SK-N-SH treated with all-trans-retinoic acid at 6 μM for 48 hours (cell line): ENCODE results near the gene RNF25.

Source experiments
- TCF4 ChIP-seq: fragments of 250-450 bp; sonication (Bioruptor Pico); IDR thresholded peaks from 2 replicates; pipeline ENCODE4 v1.8.0; 2021; ENCODE audit warnings: mild to moderate bottlenecking, moderate library complexity, borderline replicate concordance
- ZNF70 ChIP-seq: fragments of 450-650 bp; formaldehyde crosslinking; IDR thresholded peaks from 2 replicates; pipeline ENCODE4 v1.5.0; 2020; ENCODE audit warnings: mild to moderate bottlenecking, moderate library complexity
- TF ChIP-seq, protein P1 (sequence below): fragments of 250-450 bp; sonication (Bioruptor Pico); IDR thresholded peaks from 2 replicates; pipeline ENCODE4 v1.8.0; 2021; ENCODE audit warnings: low read depth, mild to moderate bottlenecking, moderate library complexity, borderline replicate concordance

DNA sequence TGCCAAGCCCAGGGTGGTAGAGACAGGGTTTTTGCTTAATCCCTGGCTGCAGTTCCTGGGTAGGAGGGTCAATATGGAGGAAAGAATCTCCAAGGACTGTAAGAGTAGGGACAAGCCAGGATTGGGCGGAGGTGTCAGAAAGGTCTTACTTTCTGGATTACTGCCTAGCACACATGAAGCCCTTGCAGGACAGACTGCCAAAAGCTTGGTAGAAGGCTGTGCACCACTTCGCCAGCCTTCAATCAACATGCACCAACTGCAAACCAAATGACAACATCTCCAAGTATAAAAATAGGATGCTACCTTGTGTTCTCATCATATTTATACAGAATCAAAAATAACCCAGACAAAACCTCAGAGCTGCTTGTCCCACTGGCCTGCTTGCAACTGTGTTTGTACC lies 16.1 kb downstream of the RNF25 start:
- no peak for TF ChIP-seq TCF4 (CRISPR knock-in tag)
- no peak for TF ChIP-seq ZNF70
- TF ChIP-seq, protein P1, sequence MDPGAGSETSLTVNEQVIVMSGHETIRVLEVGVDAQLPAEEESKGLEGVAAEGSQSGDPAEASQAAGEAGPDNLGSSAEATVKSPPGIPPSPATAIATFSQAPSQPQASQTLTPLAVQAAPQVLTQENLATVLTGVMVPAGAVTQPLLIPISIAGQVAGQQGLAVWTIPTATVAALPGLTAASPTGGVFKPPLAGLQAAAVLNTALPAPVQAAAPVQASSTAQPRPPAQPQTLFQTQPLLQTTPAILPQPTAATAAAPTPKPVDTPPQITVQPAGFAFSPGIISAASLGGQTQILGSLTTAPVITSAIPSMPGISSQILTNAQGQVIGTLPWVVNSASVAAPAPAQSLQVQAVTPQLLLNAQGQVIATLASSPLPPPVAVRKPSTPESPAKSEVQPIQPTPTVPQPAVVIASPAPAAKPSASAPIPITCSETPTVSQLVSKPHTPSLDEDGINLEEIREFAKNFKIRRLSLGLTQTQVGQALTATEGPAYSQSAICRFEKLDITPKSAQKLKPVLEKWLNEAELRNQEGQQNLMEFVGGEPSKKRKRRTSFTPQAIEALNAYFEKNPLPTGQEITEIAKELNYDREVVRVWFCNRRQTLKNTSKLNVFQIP (CRISPR knock-in tag), result no peak
